Panc1 (cell line): ENCODE measurements around the gene PLPPR5. TPM values are rescaled to one million over a fixed set of nuclear protein-coding genes. Genes with fewer than 3 reads are reported as not detected.

Source experiments
- ATAC-seq: fragments of 200-7000 bp; cut with Tn5 transposase; 2 replicates; pipeline ENCODE4 v1.9.1; 2020; ENCODE audit warnings: mild to moderate bottlenecking, moderate library complexity
- BruUV-seq: library from RNA; stranded (reverse); fragments of 400-500 nt; replicated peaks from 2 replicates; lab custom pipeline; 2021; lab: Mats Ljungman, UMichigan
- CTCF ChIA-PET: fragments of 300-600 bp; sonication (Branson Sonifier 250); formaldehyde crosslinking; loops from one replicate; lab custom pipeline; 2022; ENCODE audit warnings: antibody characterized with exemption; lab: Charles Lee
- POLR2A ChIA-PET: fragments of 300-600 bp; sonication (Branson Sonifier 250); formaldehyde crosslinking; loops from one replicate; lab custom pipeline; 2022; ENCODE audit warnings: antibody characterized with exemption; lab: Charles Lee
- DNase-seq: peaks from one replicate; pipeline ENCODE4 v3.0.0-alpha.2; 2010; ENCODE audit warnings: low read depth, low spot score
- H3K27ac ChIP-seq: 2 replicates; pipeline ENCODE4 v1.5.1; 2011; ENCODE audit warnings: mild to moderate bottlenecking, low read length, inconsistent platforms
- H3K27me3 ChIP-seq: fragments of 200-500 bp; sonication (Bioruptor generic); 2 replicates; pipeline ENCODE4 v1.6.0; 2014; ENCODE audit warnings: low read length, inconsistent platforms; ENCODE audit not compliant: control insufficient read depth, insufficient read depth
- H3K36me3 ChIP-seq: fragments of 200-500 bp; sonication (Bioruptor generic); 2 replicates; pipeline ENCODE4 v1.5.1; 2014; ENCODE audit warnings: inconsistent platforms, mild to moderate bottlenecking, low read length, moderate library complexity; ENCODE audit not compliant: control insufficient read depth, insufficient read depth
- H3K4me1 ChIP-seq: 2 replicates; pipeline ENCODE4 v1.5.1; 2011; ENCODE audit warnings: inconsistent platforms, mild to moderate bottlenecking, low read length, moderate library complexity; ENCODE audit not compliant: control insufficient read depth, insufficient read depth
- H3K4me3 ChIP-seq, 2 experiments: 2 replicates each; pipeline ENCODE4 v1.5.1; 2011 to 2012; ENCODE audit warnings: low read depth in 2 of 2, low read length in 2 of 2, mild to moderate bottlenecking in 2 of 2, inconsistent platforms in 1 of 2, moderate library complexity in 1 of 2
- H3K9me3 ChIP-seq: fragments of 200-500 bp; sonication (Bioruptor generic); 2 replicates; pipeline ENCODE4 v1.5.1; 2014; ENCODE audit warnings: low read depth, mild to moderate bottlenecking, inconsistent platforms, low read length, moderate library complexity; ENCODE audit not compliant: control insufficient read depth, insufficient read depth
- POLR2AphosphoS5 ChIP-seq: IDR thresholded peaks from 2 replicates; pipeline ENCODE4 v1.6.1; 2012; ENCODE audit warnings: mild to moderate bottlenecking, low read depth, low read length, moderate library complexity
- SIN3A ChIP-seq: IDR thresholded peaks from 2 replicates; pipeline ENCODE4 v1.6.1; 2012; ENCODE audit warnings: low read depth, mild to moderate bottlenecking, low read length, moderate library complexity, borderline replicate concordance; ENCODE audit not compliant: insufficient read depth
- TCF7L2 ChIP-seq: IDR thresholded peaks from 2 replicates; pipeline ENCODE4 v1.6.1; 2011; ENCODE audit warnings: mild to moderate bottlenecking, low read depth, low read length, inconsistent platforms
- in situ Hi-C: cut with HindIII; loops from 2 replicates; pipeline ENCODE4 v1.10.0; 2016; ENCODE audit warnings: low sequenced_read_pairs, low pct_unique_long_range_greater_than_20kb
- intact Hi-C: fragments of 100-400 bp; cut with micrococcal nuclease; formaldehyde crosslinking; loops from one replicate; pipeline ENCODE4 v1.10.0; 2022; ENCODE audit not compliant: unreplicated experiment
- total RNA-seq: library from RNA; stranded (reverse); gene quantifications from one replicate; pipeline ENCODE4 v1.2.1, GENCODE V29; 2021; ENCODE audit not compliant: unreplicated experiment
- TF ChIP-seq, protein P1 (sequence below): fragments of 450-650 bp; IDR thresholded peaks from 2 replicates; pipeline ENCODE4 v1.5.1; 2017; ENCODE audit warnings: mild to moderate bottlenecking
- TF ChIP-seq, protein P2 (sequence below), 2 experiments: IDR thresholded peaks; 2 replicates each; pipeline ENCODE4 v1.6.1; 2011 to 2012; ENCODE audit warnings: low read depth in 2 of 2, control low read depth in 1 of 2, low read length in 1 of 2, mild to moderate bottlenecking in 1 of 2, moderate library complexity in 1 of 2; ENCODE audit not compliant: insufficient read depth in 1 of 2

The PLPPR5 gene
- total RNA-seq, 1 experiment from 2014 or later = not detected

DNA sequence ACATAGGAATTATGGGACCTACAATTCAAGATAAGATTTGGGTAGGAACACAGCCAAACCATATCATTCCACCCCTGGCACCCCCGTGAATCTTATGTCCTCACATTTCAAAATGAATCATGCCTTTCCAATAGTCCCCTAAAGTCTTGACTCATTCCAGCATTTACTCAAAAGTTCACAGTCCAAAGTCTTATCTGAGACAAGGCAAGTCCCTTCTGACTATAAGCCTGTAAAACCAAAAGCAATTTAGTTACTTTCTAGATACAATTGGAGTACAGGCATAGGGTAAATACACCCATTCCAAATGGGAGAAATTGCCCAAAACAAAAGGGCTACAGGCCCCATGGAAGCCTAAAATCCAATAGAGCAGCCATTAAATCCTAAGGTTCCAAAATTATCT lies 138.9 kb downstream of the PLPPR5 start:
- ATAC-seq = no peak
- Histone ChIP-seq H3K4me3 (no peak overlapping the region), H3K4me1 (no peaks in the 10 kb centered on the region), H3K36me3 (no peaks in the 10 kb centered on the region), H3K9me3 (no peaks in the 10 kb centered on the region), H3K27ac (no peak overlapping the region), H3K27me3 (no peaks in the 10 kb centered on the region)
- ChIA-PET CTCF (no interaction called here), POLR2A (no interaction called here)
- TF ChIP-seq POLR2AphosphoS5 = no peak
- no peak for TF ChIP-seq SIN3A
- TF ChIP-seq, protein P1, sequence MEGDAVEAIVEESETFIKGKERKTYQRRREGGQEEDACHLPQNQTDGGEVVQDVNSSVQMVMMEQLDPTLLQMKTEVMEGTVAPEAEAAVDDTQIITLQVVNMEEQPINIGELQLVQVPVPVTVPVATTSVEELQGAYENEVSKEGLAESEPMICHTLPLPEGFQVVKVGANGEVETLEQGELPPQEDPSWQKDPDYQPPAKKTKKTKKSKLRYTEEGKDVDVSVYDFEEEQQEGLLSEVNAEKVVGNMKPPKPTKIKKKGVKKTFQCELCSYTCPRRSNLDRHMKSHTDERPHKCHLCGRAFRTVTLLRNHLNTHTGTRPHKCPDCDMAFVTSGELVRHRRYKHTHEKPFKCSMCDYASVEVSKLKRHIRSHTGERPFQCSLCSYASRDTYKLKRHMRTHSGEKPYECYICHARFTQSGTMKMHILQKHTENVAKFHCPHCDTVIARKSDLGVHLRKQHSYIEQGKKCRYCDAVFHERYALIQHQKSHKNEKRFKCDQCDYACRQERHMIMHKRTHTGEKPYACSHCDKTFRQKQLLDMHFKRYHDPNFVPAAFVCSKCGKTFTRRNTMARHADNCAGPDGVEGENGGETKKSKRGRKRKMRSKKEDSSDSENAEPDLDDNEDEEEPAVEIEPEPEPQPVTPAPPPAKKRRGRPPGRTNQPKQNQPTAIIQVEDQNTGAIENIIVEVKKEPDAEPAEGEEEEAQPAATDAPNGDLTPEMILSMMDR = no peak
- TF ChIP-seq, protein P2, sequence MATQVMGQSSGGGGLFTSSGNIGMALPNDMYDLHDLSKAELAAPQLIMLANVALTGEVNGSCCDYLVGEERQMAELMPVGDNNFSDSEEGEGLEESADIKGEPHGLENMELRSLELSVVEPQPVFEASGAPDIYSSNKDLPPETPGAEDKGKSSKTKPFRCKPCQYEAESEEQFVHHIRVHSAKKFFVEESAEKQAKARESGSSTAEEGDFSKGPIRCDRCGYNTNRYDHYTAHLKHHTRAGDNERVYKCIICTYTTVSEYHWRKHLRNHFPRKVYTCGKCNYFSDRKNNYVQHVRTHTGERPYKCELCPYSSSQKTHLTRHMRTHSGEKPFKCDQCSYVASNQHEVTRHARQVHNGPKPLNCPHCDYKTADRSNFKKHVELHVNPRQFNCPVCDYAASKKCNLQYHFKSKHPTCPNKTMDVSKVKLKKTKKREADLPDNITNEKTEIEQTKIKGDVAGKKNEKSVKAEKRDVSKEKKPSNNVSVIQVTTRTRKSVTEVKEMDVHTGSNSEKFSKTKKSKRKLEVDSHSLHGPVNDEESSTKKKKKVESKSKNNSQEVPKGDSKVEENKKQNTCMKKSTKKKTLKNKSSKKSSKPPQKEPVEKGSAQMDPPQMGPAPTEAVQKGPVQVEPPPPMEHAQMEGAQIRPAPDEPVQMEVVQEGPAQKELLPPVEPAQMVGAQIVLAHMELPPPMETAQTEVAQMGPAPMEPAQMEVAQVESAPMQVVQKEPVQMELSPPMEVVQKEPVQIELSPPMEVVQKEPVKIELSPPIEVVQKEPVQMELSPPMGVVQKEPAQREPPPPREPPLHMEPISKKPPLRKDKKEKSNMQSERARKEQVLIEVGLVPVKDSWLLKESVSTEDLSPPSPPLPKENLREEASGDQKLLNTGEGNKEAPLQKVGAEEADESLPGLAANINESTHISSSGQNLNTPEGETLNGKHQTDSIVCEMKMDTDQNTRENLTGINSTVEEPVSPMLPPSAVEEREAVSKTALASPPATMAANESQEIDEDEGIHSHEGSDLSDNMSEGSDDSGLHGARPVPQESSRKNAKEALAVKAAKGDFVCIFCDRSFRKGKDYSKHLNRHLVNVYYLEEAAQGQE (IDR thresholded peaks at IDR 0.05; ENCODE audit: insufficient read depth in 1 of 2, low read depth in 2 of 2, low read length in 1 of 2) = no peak
- TF ChIP-seq TCF7L2 = no peak
- no peak for DNase-seq
- in situ Hi-C loops = no loop called here
- BruUV-seq = no TSS peak
- intact Hi-C loops = no loop called here

DNA sequence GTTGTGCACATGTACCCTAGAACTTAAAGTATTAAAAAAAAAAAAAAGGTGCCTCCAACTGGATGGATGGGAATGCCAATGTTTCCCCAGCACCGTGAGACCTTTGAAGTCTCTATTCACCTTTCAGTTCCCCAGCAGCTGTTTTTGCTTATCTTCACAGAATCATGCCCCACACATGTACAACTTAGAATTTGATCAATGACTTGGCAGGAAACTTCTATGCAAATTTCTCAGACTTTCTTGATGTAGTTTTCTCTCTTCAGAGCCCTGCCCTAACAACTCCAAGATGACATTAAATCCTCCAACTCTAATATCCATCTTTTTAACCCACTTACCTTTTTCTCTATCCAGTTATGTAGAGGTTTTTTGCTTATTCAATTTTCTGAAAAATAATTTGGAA lies 144.3 kb downstream of the PLPPR5 start:
- Histone ChIP-seq H3K4me1 (no peaks in the 10 kb centered on the region), H3K9me3 (no peaks in the 10 kb centered on the region), H3K4me3 (no peak overlapping the region), H3K27ac (no peak overlapping the region), H3K36me3 (no peaks in the 10 kb centered on the region), H3K27me3 (no peaks in the 10 kb centered on the region)
- in situ Hi-C loops (no loop called here), intact Hi-C loops (no loop called here)
- no peak for TF ChIP-seq SIN3A
- no peak for TF ChIP-seq POLR2AphosphoS5
- no peak for TF ChIP-seq TCF7L2
- ChIA-PET POLR2A (no interaction called here), CTCF (no interaction called here)
- no peak for DNase-seq
- BruUV-seq = no TSS peak
- ATAC-seq = no peak

DNA sequence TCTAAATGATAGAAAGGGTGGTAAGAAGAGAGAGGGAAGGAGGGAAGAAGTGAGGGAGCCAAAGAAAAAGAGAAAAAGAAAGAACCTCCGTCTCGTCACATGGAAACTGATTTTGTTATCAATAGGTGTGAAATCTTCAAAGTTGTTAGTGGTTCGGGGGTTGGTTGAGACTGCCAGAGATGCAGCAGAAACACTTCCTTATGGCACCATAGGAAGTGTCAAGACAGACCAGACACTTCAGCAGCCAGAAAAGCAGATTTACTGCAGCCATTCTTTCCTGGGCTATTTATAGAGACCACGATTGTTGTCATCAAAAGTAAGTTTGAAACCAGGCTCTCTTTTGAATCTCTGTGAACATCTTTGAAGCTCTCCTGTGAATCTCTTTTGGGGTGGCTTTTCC lies 150.5 kb downstream of the PLPPR5 start:
- Histone ChIP-seq H3K9me3 (no peaks in the 10 kb centered on the region), H3K4me1 (no peaks in the 10 kb centered on the region), H3K27me3 (no peaks in the 10 kb centered on the region), H3K4me3 (no peak overlapping the region), H3K27ac (no peak overlapping the region), H3K36me3 (no peaks in the 10 kb centered on the region)
- in situ Hi-C loops = no loop called here
- intact Hi-C loops = no loop called here
- no peak for ATAC-seq
- POLR2A ChIA-PET = no interaction called here
- BruUV-seq = no TSS peak
- TF ChIP-seq TCF7L2 (no peak), POLR2AphosphoS5 (no peak), SIN3A (no peak)
- TF ChIP-seq, protein P2 (IDR thresholded peaks at IDR 0.05; ENCODE audit: insufficient read depth in 1 of 2, low read depth in 2 of 2, low read length in 1 of 2) = no peak
- TF ChIP-seq, protein P1 = no peak
- no peak for DNase-seq
- CTCF ChIA-PET = no interaction called here
